Measurements from ENCODE around the gene ARID4B. TPM values are rescaled to one million over a fixed set of nuclear protein-coding genes. Genes with fewer than 3 reads are reported as not detected.

Gene ARID4B
- total RNA-seq, 1 experiment from 2014 or later: 28.3 TPM

DNA sequence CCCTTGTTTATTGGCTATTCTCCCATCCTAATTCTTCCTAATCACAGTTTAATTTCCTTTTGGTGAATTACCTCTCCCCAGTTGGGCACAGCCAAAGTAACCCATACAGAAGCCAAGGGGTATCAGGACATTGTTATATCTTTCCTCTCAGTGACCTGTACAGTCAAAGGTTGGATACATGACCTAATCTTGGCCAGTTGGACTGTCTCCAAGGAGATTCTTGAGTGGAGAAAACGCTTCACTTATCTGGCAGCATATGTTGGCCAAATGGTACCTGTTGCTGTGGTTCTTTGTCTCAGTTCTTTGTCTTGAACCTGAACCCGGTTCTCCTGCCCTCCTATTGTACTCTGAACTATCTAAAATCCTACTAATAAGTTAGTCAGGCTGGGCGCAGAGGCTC, 23.9 kb upstream of the ARID4B start:
- ChIA-PET CTCF (no interaction called here), POLR2A (no interaction called here), RAD21 (ENCODE audit: low non-redundant PET in 1 of 2, low total read pairs in 2 of 2, uncharacterized antibody in 2 of 2, unreplicated experiment in 2 of 2) (no interaction called here)
- DNase-seq (ENCODE audit: low read depth, low spot score) (no peak), ATAC-seq (no peak)
- Histone ChIP-seq H3K9ac (ENCODE audit: low read length) (no peak overlapping the region), H3K4me2 (ENCODE audit: low read length) (no peak overlapping the region), H3K79me2 (ENCODE audit: insufficient read depth, low read length) (no peaks in the 10 kb centered on the region), H3K9me3 (ENCODE audit: control insufficient read depth in 1 of 2, insufficient read depth in 1 of 2, low read depth in 1 of 2, low read length in 2 of 2) (no peaks in the 10 kb centered on the region), H3K4me1 (ENCODE audit: control insufficient read depth in 1 of 2, insufficient read depth in 2 of 2, low read length in 2 of 2) (no peaks in the 10 kb centered on the region), H4K20me1 (ENCODE audit: insufficient read depth) (no peaks in the 10 kb centered on the region), H3K4me3 (replicated peaks in 1 of 2; ENCODE audit: low read depth in 1 of 2, low read length in 2 of 2) (no peak overlapping the region), H3K36me3 (ENCODE audit: control insufficient read depth in 1 of 2, insufficient read depth in 2 of 2, low read length in 2 of 2) (no peaks in the 10 kb centered on the region), H3K27ac (ENCODE audit: low read depth, low read length) (no peak overlapping the region), H3K27me3 (ENCODE audit: insufficient read depth, low read length) (no peaks in the 10 kb centered on the region), H2AFZ (ENCODE audit: low read depth, low read length, poor library complexity, severe bottlenecking) (no peak overlapping the region), H3K9me2 (ENCODE audit: insufficient read depth) (no peaks in the 10 kb centered on the region)
- no TSS peak for BruUV-seq (replicated peaks)
- intact Hi-C loops (cut with micrococcal nuclease): no loop called here
- TF ChIP-seq ZFX (IDR thresholded peaks at IDR 0.05) (no peak), YY1 (IDR thresholded peaks at IDR 0.05; ENCODE audit: extremely low read depth, insufficient replicate concordance, low read depth, low read length) (no peak), EZH2 (IDR thresholded peaks at IDR 0.05) (no peak), POLR2AphosphoS5 (IDR thresholded peaks at IDR 0.05; ENCODE audit: low read depth, low read length) (no peak), SRF (IDR thresholded peaks at IDR 0.05; ENCODE audit: low read depth) (no peak), EZH2phosphoT487 (IDR thresholded peaks at IDR 0.05; ENCODE audit: borderline replicate concordance) (no peak), TCF7L2 (IDR thresholded peaks at IDR 0.05; ENCODE audit: borderline replicate concordance, extremely low read depth, insufficient read depth, insufficient read length) (no peak), CEBPB (IDR thresholded peaks at IDR 0.05; ENCODE audit: low read depth) (no peak), JUND (IDR thresholded peaks at IDR 0.05) (no peak), RAD21 (IDR thresholded peaks at IDR 0.05; ENCODE audit: low read depth) (no peak), CBX3 (IDR thresholded peaks at IDR 0.05; ENCODE audit: low read depth) (no peak)
- TF ChIP-seq, protein P1, sequence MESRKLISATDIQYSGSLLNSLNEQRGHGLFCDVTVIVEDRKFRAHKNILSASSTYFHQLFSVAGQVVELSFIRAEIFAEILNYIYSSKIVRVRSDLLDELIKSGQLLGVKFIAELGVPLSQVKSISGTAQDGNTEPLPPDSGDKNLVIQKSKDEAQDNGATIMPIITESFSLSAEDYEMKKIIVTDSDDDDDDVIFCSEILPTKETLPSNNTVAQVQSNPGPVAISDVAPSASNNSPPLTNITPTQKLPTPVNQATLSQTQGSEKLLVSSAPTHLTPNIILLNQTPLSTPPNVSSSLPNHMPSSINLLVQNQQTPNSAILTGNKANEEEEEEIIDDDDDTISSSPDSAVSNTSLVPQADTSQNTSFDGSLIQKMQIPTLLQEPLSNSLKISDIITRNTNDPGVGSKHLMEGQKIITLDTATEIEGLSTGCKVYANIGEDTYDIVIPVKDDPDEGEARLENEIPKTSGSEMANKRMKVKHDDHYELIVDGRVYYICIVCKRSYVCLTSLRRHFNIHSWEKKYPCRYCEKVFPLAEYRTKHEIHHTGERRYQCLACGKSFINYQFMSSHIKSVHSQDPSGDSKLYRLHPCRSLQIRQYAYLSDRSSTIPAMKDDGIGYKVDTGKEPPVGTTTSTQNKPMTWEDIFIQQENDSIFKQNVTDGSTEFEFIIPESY (IDR thresholded peaks at IDR 0.05; ENCODE audit: extremely low read depth, insufficient replicate concordance, low read length): no peak
- TF ChIP-seq, protein P2, sequence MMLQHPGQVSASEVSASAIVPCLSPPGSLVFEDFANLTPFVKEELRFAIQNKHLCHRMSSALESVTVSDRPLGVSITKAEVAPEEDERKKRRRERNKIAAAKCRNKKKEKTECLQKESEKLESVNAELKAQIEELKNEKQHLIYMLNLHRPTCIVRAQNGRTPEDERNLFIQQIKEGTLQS (IDR thresholded peaks at IDR 0.05): no peak
- TF ChIP-seq, protein P3, sequence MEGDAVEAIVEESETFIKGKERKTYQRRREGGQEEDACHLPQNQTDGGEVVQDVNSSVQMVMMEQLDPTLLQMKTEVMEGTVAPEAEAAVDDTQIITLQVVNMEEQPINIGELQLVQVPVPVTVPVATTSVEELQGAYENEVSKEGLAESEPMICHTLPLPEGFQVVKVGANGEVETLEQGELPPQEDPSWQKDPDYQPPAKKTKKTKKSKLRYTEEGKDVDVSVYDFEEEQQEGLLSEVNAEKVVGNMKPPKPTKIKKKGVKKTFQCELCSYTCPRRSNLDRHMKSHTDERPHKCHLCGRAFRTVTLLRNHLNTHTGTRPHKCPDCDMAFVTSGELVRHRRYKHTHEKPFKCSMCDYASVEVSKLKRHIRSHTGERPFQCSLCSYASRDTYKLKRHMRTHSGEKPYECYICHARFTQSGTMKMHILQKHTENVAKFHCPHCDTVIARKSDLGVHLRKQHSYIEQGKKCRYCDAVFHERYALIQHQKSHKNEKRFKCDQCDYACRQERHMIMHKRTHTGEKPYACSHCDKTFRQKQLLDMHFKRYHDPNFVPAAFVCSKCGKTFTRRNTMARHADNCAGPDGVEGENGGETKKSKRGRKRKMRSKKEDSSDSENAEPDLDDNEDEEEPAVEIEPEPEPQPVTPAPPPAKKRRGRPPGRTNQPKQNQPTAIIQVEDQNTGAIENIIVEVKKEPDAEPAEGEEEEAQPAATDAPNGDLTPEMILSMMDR (IDR thresholded peaks at IDR 0.05 in 2 of 3, conservative IDR thresholded peaks at IDR 0.05 in 1 of 3; ENCODE audit: borderline replicate concordance in 1 of 3, insufficient read depth in 1 of 3, low read depth in 2 of 3, low read length in 2 of 3): no peak
- TF ChIP-seq, protein P4, sequence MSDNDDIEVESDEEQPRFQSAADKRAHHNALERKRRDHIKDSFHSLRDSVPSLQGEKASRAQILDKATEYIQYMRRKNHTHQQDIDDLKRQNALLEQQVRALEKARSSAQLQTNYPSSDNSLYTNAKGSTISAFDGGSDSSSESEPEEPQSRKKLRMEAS (IDR thresholded peaks at IDR 0.05): no peak
